DMS153 treated with DMSO at 0.1 percent for 48 hours (cell line): ENCODE measurements around the gene SCLT1.
"Not testable (repeated sequence)": the region's sequence is repeated elsewhere in the genome, so short reads cannot be mapped to it uniquely, and the experiment has no call there.

Source experiments
- DNase-seq: peaks from one replicate; lab custom pipeline; 2025; ENCODE audit not compliant: unreplicated experiment; lab: John Stamatoyannopoulos, UW

SCLT1 gene

GRCh38 chr4:129093191-129093920 is at the start of gene SCLT1:
TSS of gene SCLT1 (minus strand) at chr4:129093539. CDS start at chr4:129093103, 436 bp downstream.
- DNase-seq: peak; percentile 86

DNA sequence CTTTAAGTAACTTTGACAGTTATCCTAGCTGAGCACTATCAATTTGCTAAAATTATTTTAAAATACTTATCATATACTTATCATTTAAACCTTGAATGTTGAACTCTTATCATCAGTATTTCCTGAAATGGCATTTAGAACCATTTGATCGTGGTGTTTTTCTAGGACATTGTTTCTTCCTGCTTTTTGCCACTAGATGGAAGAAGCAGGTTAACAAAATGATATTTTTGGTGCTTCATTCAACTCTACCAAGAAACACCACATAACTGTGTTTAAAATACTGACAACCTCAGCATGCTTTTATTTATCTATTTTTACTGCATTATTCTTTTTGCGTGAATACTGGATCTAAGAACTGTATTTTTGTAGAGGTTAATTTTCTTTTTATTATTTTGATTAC is 47.2 kb upstream of the SCLT1 start:
- DNase-seq: no peak

DNA sequence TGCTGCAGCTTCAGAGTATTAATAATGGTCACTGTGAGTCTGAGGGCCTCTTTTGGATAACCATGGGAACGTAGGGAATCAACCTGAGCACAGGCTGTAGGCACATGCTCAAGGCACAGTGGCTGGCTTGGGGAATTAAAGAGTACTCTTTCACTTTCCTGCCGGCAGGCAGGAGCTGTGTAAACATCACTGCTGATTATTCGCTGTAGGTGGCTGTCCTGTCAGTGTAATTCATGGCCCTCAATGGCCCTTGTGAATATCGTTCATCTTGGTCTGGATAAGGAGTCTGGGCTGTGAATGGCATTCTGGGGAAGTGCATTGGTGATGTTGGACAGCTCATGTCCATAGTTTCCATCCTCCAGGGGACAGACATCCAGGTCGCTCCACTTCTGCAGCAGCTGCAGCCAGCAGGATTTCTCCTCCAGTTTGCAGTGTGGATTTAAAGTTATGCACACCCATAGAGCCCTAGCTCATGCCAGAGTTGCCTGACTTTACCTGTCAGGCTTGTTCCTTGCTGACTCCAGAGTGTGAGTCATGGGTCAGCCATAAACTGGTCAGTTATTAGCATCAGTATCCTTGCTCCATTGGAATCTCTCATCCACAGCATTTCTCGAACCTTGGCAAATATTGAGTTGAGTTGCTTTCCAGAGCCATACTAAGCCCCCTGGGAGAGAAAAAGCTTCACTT is 45.6 kb upstream of the SCLT1 start:
- DNase-seq: peak; percentile 17

DNA sequence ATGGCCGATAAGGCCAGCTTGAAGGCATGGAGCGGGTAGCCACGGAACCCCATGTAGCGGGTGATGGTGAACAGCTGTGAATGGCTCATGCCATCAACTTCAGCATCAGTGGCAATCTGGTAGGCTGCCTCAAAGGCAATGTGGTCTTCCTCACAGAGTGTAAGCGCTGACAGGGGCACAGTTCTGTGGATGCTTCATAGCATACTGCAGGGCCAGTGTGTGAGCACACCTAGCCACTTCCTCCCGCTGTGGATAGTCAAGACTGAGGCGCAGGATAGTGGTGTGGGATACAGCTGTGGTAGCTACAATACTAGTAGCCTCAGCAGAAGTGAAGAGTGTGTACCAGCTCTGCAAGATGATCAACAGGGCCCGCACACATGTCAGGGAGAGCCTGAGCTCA is 43.1 kb upstream of the SCLT1 start:
- no peak for DNase-seq

DNA sequence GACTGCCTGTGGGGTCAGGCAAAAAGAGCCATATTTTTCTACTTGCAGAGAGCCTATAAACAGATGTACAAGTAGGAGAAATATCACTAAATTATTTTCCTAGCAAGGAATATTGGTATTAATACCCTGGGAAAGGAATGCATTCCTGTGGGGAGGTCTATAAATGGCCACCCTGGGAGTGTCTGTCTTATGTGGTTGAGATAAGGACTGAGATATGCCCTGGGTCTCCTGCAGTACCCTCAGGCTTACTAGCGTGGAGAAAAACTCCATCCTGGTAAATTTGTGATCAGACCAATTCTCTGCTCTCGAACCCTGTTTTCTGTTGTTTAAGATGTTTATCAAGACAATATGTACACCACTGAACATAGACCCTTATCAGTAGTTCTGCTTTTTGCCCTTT is 38.0 kb upstream of the SCLT1 start:
- DNase-seq: no peak

DNA sequence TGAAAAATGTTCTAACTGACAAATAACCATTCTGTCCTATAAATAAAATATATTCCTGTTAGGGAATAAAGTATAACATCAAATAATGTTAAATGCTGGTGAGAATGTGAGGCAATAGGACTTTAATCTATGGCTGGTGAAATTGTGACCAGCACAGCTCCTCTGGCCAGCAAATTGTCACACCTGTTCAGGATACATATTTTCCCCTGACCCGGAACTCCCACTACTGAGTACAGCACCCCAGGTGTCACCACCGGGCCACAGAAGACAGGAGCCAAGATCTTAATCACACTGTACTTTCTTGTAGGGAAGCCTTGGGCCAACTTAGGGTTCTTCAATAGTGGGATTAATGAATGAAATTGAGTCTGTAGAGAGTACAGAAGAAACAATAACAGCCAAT is 35.8 kb upstream of the SCLT1 start:
- no peak for DNase-seq

DNA sequence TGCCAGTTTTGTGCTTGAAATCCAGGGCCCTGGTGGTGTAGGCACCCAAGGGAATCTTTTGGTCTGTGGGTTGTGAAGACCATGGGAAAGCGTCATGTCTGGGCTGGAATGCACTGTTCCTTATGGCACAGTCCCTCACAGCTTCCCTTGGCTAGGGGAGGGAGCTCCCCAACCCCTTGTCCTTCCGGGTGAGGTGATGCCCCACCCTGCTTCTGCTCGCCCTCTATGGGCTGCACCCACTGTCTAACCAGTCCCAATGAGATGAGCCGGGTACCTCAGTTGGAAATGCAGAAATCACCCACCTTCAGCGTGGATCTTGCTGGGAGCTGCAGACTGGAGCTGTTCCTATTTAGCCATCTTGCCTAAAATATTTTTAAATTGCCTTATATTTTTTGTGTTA is 33.3 kb upstream of the SCLT1 start:
- not testable (repeated sequence) for DNase-seq

- no peak for DNase-seq
Observed at GRCh38 chr4:129117705-129118104, 24.4 kb upstream of the SCLT1 start.

DNA sequence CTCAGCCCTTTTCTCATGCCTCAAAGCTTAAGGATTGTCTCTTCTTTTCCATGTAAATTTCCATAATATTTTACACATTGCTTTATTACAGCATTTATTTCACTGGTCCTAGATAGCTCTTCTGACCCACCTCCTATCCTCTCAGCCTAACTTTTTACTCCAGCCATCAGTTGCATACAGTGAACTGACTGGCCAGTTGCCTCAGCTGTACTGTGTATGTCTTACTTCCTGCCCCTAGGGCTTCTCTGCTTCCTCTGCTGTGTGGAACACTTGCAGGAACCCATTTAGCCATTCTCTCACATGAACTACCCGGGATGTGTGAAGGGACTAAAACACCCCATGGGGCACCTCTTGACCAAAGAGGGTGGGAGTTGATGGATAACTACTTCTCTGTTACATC is 20.6 kb upstream of the SCLT1 start:
- DNase-seq: no peak

GRCh38 chr4:129113434-129113833 is 20.1 kb upstream of the SCLT1 start:
- DNase-seq: no peak

DNA sequence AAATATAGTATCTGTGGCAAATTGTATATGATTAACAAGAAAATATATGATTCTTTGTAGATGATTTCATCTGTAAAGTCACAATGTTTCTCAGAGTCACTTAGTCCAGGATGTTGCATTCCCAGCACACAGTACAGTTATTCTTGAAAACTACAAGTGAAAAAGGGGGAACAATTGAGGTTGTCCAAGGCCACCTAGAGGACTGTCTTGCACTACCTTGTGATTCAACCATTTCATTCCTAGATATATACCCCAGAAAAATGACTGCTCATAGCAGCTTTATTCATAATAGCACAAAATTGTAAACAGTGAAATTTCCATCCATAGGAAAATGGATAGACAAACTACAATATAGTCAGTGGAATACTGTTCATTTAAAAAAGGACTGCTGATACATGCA is 18.6 kb upstream of the SCLT1 start:
- no peak for DNase-seq

- DNase-seq: no peak
Observed at GRCh38 chr4:129110931-129111330, 17.6 kb upstream of the SCLT1 start.

- no peak for DNase-seq
Observed at GRCh38 chr4:129109965-129110824, 16.9 kb upstream of the SCLT1 start.

DNA sequence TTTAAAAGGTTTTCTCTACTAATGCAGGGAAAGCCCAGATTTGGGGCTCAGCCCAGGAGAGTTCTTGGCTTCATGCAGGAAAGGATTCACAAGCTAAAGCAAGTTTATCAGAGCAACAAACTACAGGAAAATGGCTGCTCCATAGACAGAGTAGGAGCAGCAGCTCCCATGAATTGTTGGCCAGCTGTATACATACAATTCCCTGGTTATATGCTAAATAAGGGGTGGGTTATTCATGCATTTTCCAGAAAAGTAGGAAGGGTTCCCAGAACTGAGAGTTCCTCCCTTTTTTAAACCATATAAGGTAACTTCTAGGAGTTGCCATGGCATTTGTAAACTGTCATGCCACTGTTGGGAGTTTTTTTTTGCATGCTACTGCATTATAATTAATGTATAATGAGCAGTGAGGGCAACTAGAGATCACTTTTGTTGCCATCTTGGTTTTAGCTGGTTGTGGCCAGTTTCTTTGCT is 5.2 kb upstream of the SCLT1 start:
- no peak for DNase-seq

- peak; percentile 59 for DNase-seq
Observed at GRCh38 chr4:129095811-129096454, 2.6 kb upstream of the SCLT1 start, which contains the start of gene C4orf33. TSS of gene C4orf33 (plus strand) at chr4:129096152. CDS start at chr4:129102611, 6,459 bp downstream.

DNA sequence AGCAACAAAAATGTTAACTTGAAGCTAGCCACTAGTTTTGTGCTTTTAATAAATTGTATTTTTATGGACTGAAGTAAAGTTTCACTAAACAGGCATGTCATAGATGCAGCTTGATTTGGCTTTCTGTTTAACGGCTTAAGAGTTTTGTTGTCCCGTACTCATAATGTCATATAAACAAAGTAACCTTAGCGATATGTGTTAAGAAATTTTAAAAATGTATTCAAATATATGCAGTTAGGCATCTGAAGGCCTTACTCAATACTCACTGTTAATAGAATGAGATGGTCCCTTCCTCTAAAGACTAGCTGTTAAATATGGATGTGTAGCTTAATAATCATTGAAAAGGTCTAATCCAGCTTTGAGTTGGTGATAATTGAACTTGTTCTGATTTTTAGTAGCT is 1.0 kb upstream of the SCLT1 start:
- no peak for DNase-seq

DNA sequence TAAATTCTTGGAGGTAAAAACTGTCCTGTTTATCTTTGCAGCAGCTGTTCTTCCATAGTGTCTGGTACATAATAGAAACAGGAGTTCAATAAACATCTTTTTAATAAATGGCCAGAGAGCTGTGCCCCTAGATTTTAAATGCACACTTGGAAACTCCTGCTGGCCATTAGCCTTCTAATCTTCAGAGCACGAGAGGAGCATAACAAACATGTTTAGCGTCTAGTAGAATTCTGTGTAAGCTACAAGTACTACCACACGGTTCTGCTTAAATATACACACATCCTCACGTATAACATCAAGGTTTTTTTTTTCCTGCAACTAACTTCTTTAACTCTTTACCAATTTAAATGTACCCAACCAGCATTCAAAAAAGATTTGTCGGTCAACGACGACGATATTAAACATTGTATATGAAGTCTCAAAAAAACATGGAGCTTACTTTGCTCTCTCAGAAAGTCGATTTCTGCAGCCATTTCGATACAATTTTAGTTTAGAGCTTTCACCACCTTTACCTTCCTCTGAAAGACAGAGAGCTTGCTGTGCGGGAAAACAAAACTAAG is 628 bp downstream of the SCLT1 start:
- no peak for DNase-seq

- DNase-seq: no peak
Observed at GRCh38 chr4:129087516-129087915, 5.8 kb downstream of the SCLT1 start.

DNA sequence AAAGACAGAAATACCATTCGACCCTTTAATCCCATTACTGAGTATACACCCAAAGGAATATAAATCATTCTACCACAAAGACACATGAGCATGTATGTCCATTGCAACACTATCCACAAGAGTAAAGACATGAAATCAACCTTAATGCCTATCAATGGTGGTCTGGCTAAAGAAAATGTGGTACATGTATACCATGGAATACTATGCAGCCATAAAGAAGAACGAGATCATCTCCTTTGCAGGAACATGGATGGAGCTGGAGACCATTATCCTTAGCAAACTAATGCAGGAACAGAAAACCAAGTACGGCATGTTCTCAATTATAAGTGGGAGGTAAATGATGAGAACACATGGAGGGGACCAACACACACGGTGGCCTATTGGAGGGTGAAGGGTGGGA is 7.9 kb downstream of the SCLT1 start:
- no peak for DNase-seq

- DNase-seq: no peak
Observed at GRCh38 chr4:129082302-129082701, 11.0 kb downstream of the SCLT1 start.

GRCh38 chr4:129080129-129080528 is 13.2 kb downstream of the SCLT1 start:
- DNase-seq: no peak
